Fibroblast of lung (primary cell): ENCODE data around the gene RAPGEF2. TPM values are rescaled to one million over a fixed set of nuclear protein-coding genes. Genes with fewer than 3 reads are reported as not detected.
"Not testable (repeated sequence)": the region's sequence is repeated elsewhere in the genome, so short reads cannot be mapped to it uniquely, and the experiment has no call there.

Source experiments
- DNase-seq, 2 donors: peaks; one replicate each; pipeline versions ENCODE4 v3.0.0 to v3.0.0-alpha.2; 2010; ENCODE audit warnings: low read depth in 2 of 2
- H2AFZ ChIP-seq: 2 replicates; pipeline ENCODE4 v1.5.1; 2012; ENCODE audit warnings: low read length, control low read depth, inconsistent platforms
- H3K27ac ChIP-seq: 2 replicates; pipeline ENCODE4 v1.5.1; 2011; ENCODE audit warnings: low read length, control low read depth; ENCODE audit not compliant: insufficient read depth
- H3K27me3 ChIP-seq: 2 replicates; pipeline ENCODE4 v1.5.1; 2011; ENCODE audit warnings: mild to moderate bottlenecking, low read length; ENCODE audit not compliant: control insufficient read depth, insufficient read depth
- H3K36me3 ChIP-seq: 2 replicates; pipeline ENCODE4 v1.5.1; 2011; ENCODE audit warnings: low read length; ENCODE audit not compliant: control insufficient read depth, insufficient read depth
- H3K4me1 ChIP-seq: 2 replicates; pipeline ENCODE4 v1.5.1; 2011; ENCODE audit warnings: low read length; ENCODE audit not compliant: control insufficient read depth, insufficient read depth; ENCODE audit errors: extremely low read depth
- H3K4me2 ChIP-seq: 2 replicates; pipeline ENCODE4 v1.5.1; 2011; ENCODE audit warnings: low read length, control low read depth; ENCODE audit not compliant: insufficient read depth; ENCODE audit errors: extremely low read depth
- H3K4me3 ChIP-seq, 4 experiments: fragments of 200-600 bp in 1 of 4; sonication (generic) in 1 of 4; replicated peaks in 1 of 4; 2 replicates each; pipeline ENCODE4 v1.5.1; 2011 to 2016; ENCODE audit warnings: low read length in 4 of 4, low read depth in 3 of 4, mild to moderate bottlenecking in 3 of 4, control low read depth in 2 of 4, inconsistent platforms in 1 of 4, mixed read lengths in 1 of 4; ENCODE audit not compliant: insufficient read depth in 1 of 4; ENCODE audit errors: control extremely low read depth in 1 of 4
- H3K79me2 ChIP-seq: 2 replicates; pipeline ENCODE4 v1.5.1; 2012; ENCODE audit warnings: mild to moderate bottlenecking, low read length, inconsistent platforms; ENCODE audit not compliant: control insufficient read depth, insufficient read depth
- H3K9ac ChIP-seq: 2 replicates; pipeline ENCODE4 v1.5.1; 2011; ENCODE audit warnings: mild to moderate bottlenecking, low read length, control low read depth; ENCODE audit not compliant: insufficient read depth
- H3K9me3 ChIP-seq: 2 replicates; pipeline ENCODE4 v1.5.1; 2012; ENCODE audit warnings: low read depth, low read length; ENCODE audit not compliant: control insufficient read depth, insufficient read depth
- H4K20me1 ChIP-seq: 2 replicates; pipeline ENCODE4 v1.5.1; 2011; ENCODE audit warnings: low read length; ENCODE audit not compliant: control insufficient read depth, insufficient read depth; ENCODE audit errors: extremely low read depth
- CTCF ChIP-seq, 2 donors: IDR thresholded peaks in 1 of 2; conservative IDR thresholded peaks in 1 of 2; 1 replicate in 1 of 2; 2 replicates in 1 of 2; pipeline ENCODE4 v1.5.1; 2011 to 2012; ENCODE audit warnings: low read length in 2 of 2, control low read depth in 1 of 2, inconsistent platforms in 1 of 2, low read depth in 1 of 2, mild to moderate bottlenecking in 1 of 2
- EZH2 ChIP-seq: IDR thresholded peaks from 2 replicates; pipeline ENCODE4 v1.5.1; 2012; ENCODE audit warnings: low read length, control low read depth, mild to moderate bottlenecking; ENCODE audit errors: missing control alignments
- polyA plus RNA-seq, 2 donors: library from polyadenylated mRNA; depleted of rRNA in 1 of 2; stranded (reverse) in 1 of 2; unstranded in 1 of 2; fragments of >200 nt; gene quantifications; 2 replicates each; pipeline ENCODE4 v1.2.1, GENCODE V29; 2011 to 2012; ENCODE audit warnings: missing spikeins in 1 of 2
- total RNA-seq: library from RNA; depleted of rRNA; stranded (reverse); fragments of >200 nt; gene quantifications from 2 replicates; pipeline ENCODE4 v1.2.1, GENCODE V29; 2014

Gene RAPGEF2
- total and polyA plus RNA-seq, 2 donors (not counting 1 experiment from before 2014, with no cell fraction given) = 45.5 to 58.5 TPM

- Histone ChIP-seq H3K9ac (no peak overlapping the region), H3K4me3 (no peak overlapping the region), H3K9me3 (no peaks in the 10 kb centered on the region), H3K27ac (no peak overlapping the region), H3K79me2 (no peaks in the 10 kb centered on the region), H3K4me2 (no peak overlapping the region), H3K4me1 (no peaks in the 10 kb centered on the region), H4K20me1 (no peaks in the 10 kb centered on the region), H3K27me3 (no peaks in the 10 kb centered on the region), H2AFZ (no peak overlapping the region), H3K36me3 (no peaks in the 10 kb centered on the region)
- no peak for DNase-seq
- TF ChIP-seq CTCF (conservative IDR thresholded peaks at IDR 0.05 in 1 of 2, IDR thresholded peaks at IDR 0.05 in 1 of 2; ENCODE audit: low read depth in 1 of 2, low read length in 2 of 2) (no peak), EZH2 (no peak)
Measured at GRCh38 chr4:159159611-159160010, 56.7 kb downstream of the RAPGEF2 start.

DNA sequence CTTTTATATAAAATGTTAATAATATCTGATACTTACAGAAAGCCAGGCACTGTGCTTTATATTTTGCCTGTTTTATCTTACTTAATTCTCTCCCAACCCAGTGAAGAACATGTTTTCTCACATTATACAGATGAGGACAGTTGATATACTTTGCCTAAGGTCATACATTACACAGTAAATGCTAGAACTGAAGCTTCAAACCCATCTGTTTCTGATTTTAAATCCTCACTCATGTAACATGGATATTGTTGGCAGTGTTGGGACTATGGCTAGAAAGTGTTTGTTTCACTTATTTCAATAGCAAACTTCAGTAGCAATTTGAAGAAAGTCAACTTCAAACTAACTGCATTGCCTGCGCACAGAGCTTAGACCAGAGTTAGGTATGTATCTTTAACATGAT is 57.4 kb downstream of the RAPGEF2 start:
- Histone ChIP-seq H3K4me2 (no peak overlapping the region), H4K20me1 (no peaks in the 10 kb centered on the region)

DNA sequence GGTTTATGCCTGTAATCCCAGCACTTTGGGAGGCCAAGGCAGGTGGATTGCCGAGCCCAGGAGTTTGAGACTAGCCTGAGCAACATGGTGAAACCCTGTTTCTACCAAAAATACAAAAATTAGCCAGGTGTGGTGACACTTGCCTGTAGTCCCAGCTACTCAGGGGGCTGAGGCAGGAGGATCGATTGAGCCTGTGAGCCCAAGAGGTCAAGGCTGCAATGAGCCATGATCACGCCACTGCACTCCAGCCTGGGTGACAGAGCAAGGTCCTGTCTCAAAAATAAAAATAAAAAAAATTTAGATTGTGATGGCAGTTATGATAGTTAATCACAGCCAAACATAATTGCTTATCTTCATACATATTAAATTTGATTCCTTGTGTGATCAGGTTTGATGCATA is 58.6 kb downstream of the RAPGEF2 start:
- not testable (repeated sequence) for H3K27ac ChIP-seq, DNase-seq, H3K36me3 ChIP-seq, H2AFZ ChIP-seq, H3K79me2 ChIP-seq, H3K4me3 ChIP-seq, H4K20me1 ChIP-seq, H3K27me3 ChIP-seq, H3K9ac ChIP-seq, H3K9me3 ChIP-seq, H3K4me1 ChIP-seq, H3K4me2 ChIP-seq

More for the DNA sequence above, 57.4 kb downstream of the RAPGEF2 start:
- H3K4me1 ChIP-seq = no peaks in the 10 kb centered on the region
- TF ChIP-seq CTCF (conservative IDR thresholded peaks at IDR 0.05 in 1 of 2, IDR thresholded peaks at IDR 0.05 in 1 of 2; ENCODE audit: low read depth in 1 of 2, low read length in 2 of 2) (no peak), EZH2 (no peak)
- no peaks in the 10 kb centered on the region for H3K27me3 ChIP-seq
- no peak overlapping the region for H3K4me3 ChIP-seq
- H3K79me2 ChIP-seq = no peaks in the 10 kb centered on the region
- H3K36me3 ChIP-seq = no peaks in the 10 kb centered on the region
- H2AFZ ChIP-seq = no peak overlapping the region
- DNase-seq = no peak
- H3K9me3 ChIP-seq = no peaks in the 10 kb centered on the region
- H3K9ac ChIP-seq = no peak overlapping the region
- H3K27ac ChIP-seq = no peak overlapping the region
